IMR-90 (cell line): ENCODE data around the gene OR8D4. TPM values are rescaled to one million over a fixed set of nuclear protein-coding genes. Genes with fewer than 3 reads are reported as not detected.

ENCODE experiments used
- ATAC-seq: fragments of 200-7000 bp; cut with Tn5 transposase; 2 replicates; pipeline ENCODE4 v1.9.1; 2020; ENCODE audit warnings: low read depth, mild to moderate bottlenecking, moderate library complexity
- BruUV-seq: library from RNA; stranded (reverse); fragments of 400-500 nt; replicated peaks from 2 replicates; lab custom pipeline; 2021; lab: Mats Ljungman, UMichigan
- CTCF ChIA-PET: fragments of 300-600 bp; formaldehyde crosslinking; extraction: SDS; loops from one replicate; lab custom pipeline; 2021; ENCODE audit warnings: antibody characterized with exemption; lab: Yijun Ruan, JAX
- POLR2A ChIA-PET: fragments of 300-600 bp; sonication (Branson Sonifier 250); formaldehyde crosslinking; loops from one replicate; lab custom pipeline; 2022; ENCODE audit warnings: antibody characterized with exemption; ENCODE audit not compliant: unreplicated experiment; lab: Charles Lee
- DNase-seq: peaks from one replicate; pipeline ENCODE4 v3.0.0; 2013
- H2AFZ ChIP-seq: replicated peaks from 2 replicates; pipeline ENCODE3; 2013; ENCODE audit warnings: low read length, mild to moderate bottlenecking; ENCODE audit not compliant: poor library complexity
- H2AK5ac ChIP-seq: 2 replicates; pipeline ENCODE4 v1.6.1; 2013; ENCODE audit warnings: low read depth, low read length, inconsistent platforms
- H2AK9ac ChIP-seq: replicated peaks from 2 replicates; pipeline ENCODE3; 2013; ENCODE audit warnings: mild to moderate bottlenecking, low read depth, low read length, moderate library complexity; ENCODE audit not compliant: poor library complexity
- H2BK120ac ChIP-seq: 2 replicates; pipeline ENCODE4 v1.6.1; 2013; ENCODE audit warnings: low read depth, low read length, inconsistent platforms
- H2BK15ac ChIP-seq: 3 replicates; pipeline ENCODE4 v1.6.1; 2013; ENCODE audit warnings: low read depth, low read length, inconsistent platforms
- H2BK20ac ChIP-seq: 2 replicates; pipeline ENCODE4 v1.6.1; 2013; ENCODE audit warnings: low read depth, mild to moderate bottlenecking, inconsistent platforms, low read length, moderate library complexity
- H2BK5ac ChIP-seq: 2 replicates; pipeline ENCODE4 v1.6.1; 2013; ENCODE audit warnings: mild to moderate bottlenecking, low read depth, low read length, inconsistent platforms; ENCODE audit not compliant: poor library complexity, severe bottlenecking
- H3K14ac ChIP-seq: replicated peaks from 2 replicates; pipeline ENCODE4 v1.6.1; 2013; ENCODE audit warnings: low read depth, low read length, inconsistent platforms
- H3K18ac ChIP-seq: 2 replicates; pipeline ENCODE4 v1.6.1; 2013; ENCODE audit warnings: low read depth, low read length, control low read depth
- H3K23ac ChIP-seq: 2 replicates; pipeline ENCODE4 v1.6.1; 2013; ENCODE audit warnings: low read depth, low read length, inconsistent platforms
- H3K27ac ChIP-seq: 2 replicates; pipeline ENCODE4 v1.5.1; 2013; ENCODE audit warnings: mild to moderate bottlenecking, control low read depth, low read length; ENCODE audit not compliant: insufficient read depth
- H3K27me3 ChIP-seq: 2 replicates; pipeline ENCODE4 v1.6.1; 2013; ENCODE audit warnings: low read length; ENCODE audit not compliant: control insufficient read depth, insufficient read depth
- H3K36me3 ChIP-seq: 2 replicates; pipeline ENCODE4 v1.6.1; 2013; ENCODE audit warnings: low read length, mixed read lengths; ENCODE audit not compliant: control insufficient read depth, insufficient read depth
- H3K4ac ChIP-seq: 2 replicates; pipeline ENCODE4 v1.6.1; 2013; ENCODE audit warnings: low read depth, low read length, inconsistent platforms
- H3K4me1 ChIP-seq: 2 replicates; pipeline ENCODE4 v1.6.1; 2013; ENCODE audit warnings: low read length, mixed read lengths; ENCODE audit not compliant: control insufficient read depth, insufficient read depth
- H3K4me2 ChIP-seq: 2 replicates; pipeline ENCODE4 v1.6.1; 2013; ENCODE audit warnings: low read depth, mild to moderate bottlenecking, control low read depth, low read length, moderate library complexity
- H3K4me3 ChIP-seq: 2 replicates; pipeline ENCODE4 v1.5.1; 2013; ENCODE audit warnings: low read depth, mild to moderate bottlenecking, control low read depth, low read length, moderate library complexity; ENCODE audit not compliant: insufficient read depth
- H3K56ac ChIP-seq: 2 replicates; pipeline ENCODE4 v1.6.1; 2013; ENCODE audit warnings: low read length, inconsistent platforms; ENCODE audit not compliant: insufficient read depth; ENCODE audit errors: extremely low read depth
- H3K79me1 ChIP-seq, 2 experiments: 2 replicates each; pipeline ENCODE4 v1.6.1; 2013; ENCODE audit warnings: low read length in 2 of 2, inconsistent platforms in 1 of 2, low read depth in 1 of 2
- H3K9ac ChIP-seq: 2 replicates; pipeline ENCODE4 v1.6.1; 2013; ENCODE audit warnings: low read depth, low read length, control low read depth
- H3K9me1 ChIP-seq: 2 replicates; pipeline ENCODE4 v1.6.1; 2013; ENCODE audit warnings: low read length, inconsistent platforms; ENCODE audit not compliant: insufficient read depth
- H3K9me3 ChIP-seq: 2 replicates; pipeline ENCODE4 v1.6.1; 2013; ENCODE audit warnings: low read length; ENCODE audit not compliant: control insufficient read depth, insufficient read depth
- H4K20me1 ChIP-seq: 2 replicates; pipeline ENCODE4 v1.6.1; 2013; ENCODE audit warnings: low read length, inconsistent platforms; ENCODE audit not compliant: insufficient read depth
- H4K5ac ChIP-seq: 2 replicates; pipeline ENCODE4 v1.6.1; 2013; ENCODE audit warnings: mild to moderate bottlenecking, low read depth, low read length, control low read depth
- H4K8ac ChIP-seq, 2 experiments: 2 replicates each; pipeline ENCODE4 v1.6.1; 2013; ENCODE audit warnings: low read depth in 2 of 2, low read length in 2 of 2, control low read depth in 1 of 2, inconsistent platforms in 1 of 2
- H4K91ac ChIP-seq: 2 replicates; pipeline ENCODE4 v1.6.1; 2013; ENCODE audit warnings: low read depth, low read length, inconsistent platforms; ENCODE audit not compliant: insufficient read depth
- BHLHE40 ChIP-seq: fragments of 150-350 bp; IDR thresholded peaks from 2 replicates; pipeline ENCODE4 v1.6.1; 2016; ENCODE audit warnings: mild to moderate bottlenecking, low read depth, low read length
- CEBPB ChIP-seq: IDR thresholded peaks from 2 replicates; pipeline ENCODE4 v1.6.1; 2012; ENCODE audit warnings: low read depth, low read length, improper control_type of control experiment
- CHD1 ChIP-seq: IDR thresholded peaks from 2 replicates; pipeline ENCODE4 v1.6.1; 2012; ENCODE audit warnings: low read depth, low read length, improper control_type of control experiment
- ELK1 ChIP-seq: fragments of 150-350 bp; IDR thresholded peaks from 2 replicates; pipeline ENCODE4 v1.6.1; 2016; ENCODE audit warnings: low read depth, mild to moderate bottlenecking, low read length, moderate library complexity, borderline replicate concordance
- MAFK ChIP-seq: IDR thresholded peaks from 2 replicates; pipeline ENCODE4 v1.6.1; 2012; ENCODE audit warnings: low read depth, low read length, improper control_type of control experiment
- MAZ ChIP-seq: IDR thresholded peaks from 2 replicates; pipeline ENCODE4 v1.6.1; 2012; ENCODE audit warnings: low read depth, mild to moderate bottlenecking, low read length, improper control_type of control experiment, moderate library complexity, borderline replicate concordance
- MXI1 ChIP-seq: IDR thresholded peaks from 2 replicates; pipeline ENCODE4 v1.6.1; 2012; ENCODE audit warnings: low read depth, mild to moderate bottlenecking, low read length, moderate library complexity, borderline replicate concordance
- POLR2A ChIP-seq: IDR thresholded peaks from 2 replicates; pipeline ENCODE4 v1.6.1; 2012; ENCODE audit warnings: mild to moderate bottlenecking, low read depth, low read length
- RAD21 ChIP-seq: IDR thresholded peaks from 2 replicates; pipeline ENCODE4 v1.6.1; 2012; ENCODE audit warnings: low read length, improper control_type of control experiment
- RCOR1 ChIP-seq: IDR thresholded peaks from 2 replicates; pipeline ENCODE4 v1.6.1; 2012; ENCODE audit warnings: mild to moderate bottlenecking, low read length, improper control_type of control experiment; ENCODE audit not compliant: insufficient replicate concordance
- RFX5 ChIP-seq: IDR thresholded peaks from 2 replicates; pipeline ENCODE4 v1.8.0; 2012; ENCODE audit warnings: low read depth, mild to moderate bottlenecking, low read length, moderate library complexity
- SMC3 ChIP-seq: fragments of 150-350 bp; IDR thresholded peaks from 2 replicates; pipeline ENCODE4 v1.6.1; 2016; ENCODE audit warnings: low read depth, mild to moderate bottlenecking, antibody characterized with exemption, low read length, moderate library complexity
- USF2 ChIP-seq: fragments of 150-350 bp; IDR thresholded peaks from 2 replicates; pipeline ENCODE4 v1.6.1; 2017; ENCODE audit warnings: mild to moderate bottlenecking, antibody characterized with exemption, low read length, low read depth
- dilution Hi-C: fragments of 300-500 bp; cut with HindIII; formaldehyde crosslinking; loops from one replicate; pipeline ENCODE4 v1.14.3; 2018; ENCODE audit warnings: low sequenced_read_pairs; ENCODE audit not compliant: unreplicated experiment
- in situ Hi-C: fragments of 300-500 bp; cut with MboI; formaldehyde crosslinking; loops from 3 replicates; pipeline ENCODE4 v1.14.3; 2019; ENCODE audit warnings: low sequenced_read_pairs, inconsistent platforms, mixed read lengths
- intact Hi-C: fragments of 100-400 bp; cut with micrococcal nuclease; formaldehyde crosslinking; loops from 2 replicates; pipeline ENCODE4 v1.10.0; 2022
- polyA plus RNA-seq, 3 experiments: library from polyadenylated mRNA; depleted of rRNA; stranded (reverse); fragments of >200 nt; gene quantifications; 2 replicates each; pipeline ENCODE4 v1.2.3, GENCODE V29; 2012; ENCODE audit warnings: low replicate concordance in 1 of 3
- total RNA-seq: library from RNA; depleted of rRNA; stranded (reverse); fragments of >200 nt; gene quantifications from 2 replicates; pipeline ENCODE4 v1.2.3, GENCODE V29; 2012

Gene OR8D4
- total and polyA plus RNA-seq, 2 of the 4 experiments (the other 2 are of a cell fraction), result not detected

GRCh38 chr11:123956752-123957151 lies 54.8 kb downstream of the OR8D4 start:
- peaks cover 4% of the 10 kb centered on the region; the same call in 1 of the 2 replicates for H3K9me3 ChIP-seq
- no peaks in the 10 kb centered on the region for H3K27me3 ChIP-seq
- no peak overlapping the region for H3K4me3 ChIP-seq
- H3K56ac ChIP-seq, result no peak overlapping the region
- no peak overlapping the region for H4K91ac ChIP-seq
- H3K4ac ChIP-seq, result no peak overlapping the region
- H3K9me1 ChIP-seq, result no peaks in the 10 kb centered on the region
- H3K36me3 ChIP-seq, result no peaks in the 10 kb centered on the region
- H3K9ac ChIP-seq, result no peak overlapping the region
- no peak overlapping the region for H2AFZ ChIP-seq
- no peak overlapping the region for H2BK5ac ChIP-seq
- intact Hi-C loops, result no loop called here
- no peak overlapping the region for H3K27ac ChIP-seq
- no peak overlapping the region for H2BK20ac ChIP-seq
- no peak overlapping the region for H4K5ac ChIP-seq
- H4K8ac ChIP-seq, result no peak overlapping the region
- ChIA-PET CTCF (no interaction called here), POLR2A (no interaction called here)
- H3K4me1 ChIP-seq, result no peaks in the 10 kb centered on the region
- H2AK9ac ChIP-seq, result no peak overlapping the region
- no peak overlapping the region for H2AK5ac ChIP-seq
- H4K20me1 ChIP-seq, result no peaks in the 10 kb centered on the region
- H3K14ac ChIP-seq, result no peak overlapping the region
- no peak overlapping the region for H2BK15ac ChIP-seq
- dilution Hi-C loops, result no loop called here
- ATAC-seq (no peak), DNase-seq (no peak)
- TF ChIP-seq RFX5 (no peak), MAZ (no peak), CHD1 (no peak), SMC3 (no peak), RAD21 (no peak), BHLHE40 (no peak), POLR2A (no peak), ELK1 (no peak), CEBPB (no peak), MAFK (no peak), USF2 (no peak), RCOR1 (no peak), MXI1 (no peak)
- no peak overlapping the region for H3K18ac ChIP-seq
- H2BK120ac ChIP-seq, result no peak overlapping the region
- H3K4me2 ChIP-seq, result no peak overlapping the region
- no peak overlapping the region for H3K23ac ChIP-seq
- no TSS peak for BruUV-seq
- no peaks in the 10 kb centered on the region for H3K79me1 ChIP-seq
- in situ Hi-C loops, result no loop called here
